Naive thymus-derived CD8-positive, alpha-beta T cell (primary cell): Measurements from ENCODE around the gene ASIP. TPM values are rescaled to one million over a fixed set of nuclear protein-coding genes. Genes with fewer than 3 reads are reported as not detected.
A peak's percentile ranks its signal among the peaks of the same experiment; 100 is the strongest.
"Not testable (repeated sequence)": the region's sequence is repeated elsewhere in the genome, so short reads cannot be mapped to it uniquely, and the experiment has no call there.

Source experiments
- ATAC-seq, 2 donors: fragments of 150-1000 bp; cut with Tn5 transposase in 1 of 2; sonication (Bioruptor Pico), chemical (Tn5 transposase) in 1 of 2; 1 replicate in 1 of 2; 2 replicates in 1 of 2; pipeline ENCODE4 v1.10.0; 2021; ENCODE audit warnings: mild to moderate bottlenecking in 2 of 2, moderate library complexity in 2 of 2
- POLR2A ChIA-PET: fragments of 350-600 bp; sonication (Branson Sonifier 250); formaldehyde crosslinking; loops from one replicate; lab custom pipeline; 2021; ENCODE audit warnings: antibody characterized with exemption; lab: Charles Lee
- DNase-seq, 10 donors: peaks; one replicate each; pipeline versions ENCODE4 v3.0.0 to v3.0.0-alpha.2; 2020 to 2022
- H3K27ac Mint-ChIP-seq, 10 donors: one replicate each; pipeline ENCODE4 v1.8.0; 2020 to 2022; ENCODE audit warnings: mild to moderate bottlenecking in 10 of 10, mixed read lengths in 10 of 10, moderate library complexity in 4 of 10, inconsistent platforms in 1 of 10
- H3K27me3 Mint-ChIP-seq, 5 donors: one replicate each; pipeline ENCODE4 v1.8.0; 2021 to 2022; ENCODE audit warnings: mixed read lengths in 5 of 5
- H3K36me3 Mint-ChIP-seq, 3 donors: one replicate each; pipeline ENCODE4 v1.8.0; 2020 to 2022; ENCODE audit warnings: mixed read lengths in 3 of 3, mild to moderate bottlenecking in 2 of 3, inconsistent platforms in 1 of 3
- H3K4me1 Mint-ChIP-seq, 4 donors: one replicate each; pipeline ENCODE4 v1.8.0; 2021 to 2022; ENCODE audit warnings: mixed read lengths in 4 of 4
- H3K4me3 Mint-ChIP-seq, 10 donors: one replicate each; pipeline ENCODE4 v1.8.0; 2020 to 2022; ENCODE audit warnings: mild to moderate bottlenecking in 10 of 10, mixed read lengths in 10 of 10, moderate library complexity in 6 of 10, inconsistent platforms in 1 of 10
- H3K9me3 Mint-ChIP-seq, 9 donors: one replicate each; pipeline ENCODE4 v1.8.0; 2020 to 2022; ENCODE audit warnings: mixed read lengths in 9 of 9, mild to moderate bottlenecking in 3 of 9, inconsistent platforms in 1 of 9, moderate library complexity in 1 of 9
- polyA plus RNA-seq, 3 donors: library from polyadenylated mRNA; unstranded; fragments of 300-500 nt; fragmentation: Illumina TruSeq; gene quantifications; one replicate each; pipeline ENCODE4 v1.2.3, GENCODE V29; 2021
- total RNA-seq, 8 experiments: library from RNA in 2 of 8; stranded (reverse) in 2 of 8; gene quantifications; one replicate each; pipeline ENCODE4 v1.2.3 and lab custom pipeline; 2021 to 2026

The ASIP gene
- total and polyA plus RNA-seq, 5 experiments from 2014 or later, result not detected

- POLR2A ChIA-PET, result no interaction called here
- Mint-ChIP-seq H3K4me3 (peak overlapping the region in 7 of 10 donors; percentile 47 to 84 (median 67)), H3K27me3 (peaks cover 24 to 40% (median 34%) of the 10 kb centered on the region in 5 donors), H3K27ac (no peak overlapping the region), H3K9me3 (peaks cover 0 to 10% (median 0%) of the 10 kb centered on the region in 9 donors), H3K4me1 (peaks cover 0 to 11% (median 3%) of the 10 kb centered on the region in 4 donors), H3K36me3 (peaks cover 0 to 7% (median 5%) of the 10 kb centered on the region in 3 donors)
- peak in 1 of 10 donors; percentile 1 for DNase-seq
- ATAC-seq, result no peak
These were observed 24.9 kb upstream of the ASIP start for GRCh38 chr20:34216382-34216742.

- Mint-ChIP-seq H3K36me3 (no peaks in the 10 kb centered on the region), H3K27me3 (peaks cover 27 to 46% (median 34%) of the 10 kb centered on the region in 5 donors), H3K4me1 (peaks cover 0 to 10% (median 3%) of the 10 kb centered on the region in 4 donors), H3K27ac (no peak overlapping the region), H3K4me3 (no peak overlapping the region), H3K9me3 (peaks cover 0 to 2% (median 0%) of the 10 kb centered on the region in 9 donors)
- POLR2A ChIA-PET, result interaction anchor here (0.6 kb wide), 1 partner anchor 10 kb away, joined by 3 read pairs; no protein-coding TSS in a partner anchor
- no peak for DNase-seq
- no peak for ATAC-seq
These were observed 20.7 kb upstream of the ASIP start for GRCh38 chr20:34220561-34220960.

- Mint-ChIP-seq H3K4me3 (no peak overlapping the region), H3K36me3 (no peaks in the 10 kb centered on the region), H3K27ac (no peak overlapping the region), H3K27me3 (peaks cover 21 to 46% (median 25%) of the 10 kb centered on the region in 5 donors), H3K4me1 (no peaks in the 10 kb centered on the region), H3K9me3 (peaks cover 0 to 2% (median 0%) of the 10 kb centered on the region in 9 donors)
- ATAC-seq (no peak), DNase-seq (no peak)
- POLR2A ChIA-PET, result no interaction called here
These were observed 19.0 kb upstream of the ASIP start for GRCh38 chr20:34222208-34222607.

GRCh38 chr20:34224251-34224650 lies 17.0 kb upstream of the ASIP start:
- H3K27ac Mint-ChIP-seq, DNase-seq, H3K4me3 Mint-ChIP-seq, H3K4me1 Mint-ChIP-seq, H3K36me3 Mint-ChIP-seq, H3K9me3 Mint-ChIP-seq, POLR2A ChIA-PET, ATAC-seq: not testable (repeated sequence)
- peaks cover 10 to 28% (median 16%) of the 10 kb centered on the region in 5 donors for H3K27me3 Mint-ChIP-seq

GRCh38 chr20:34231634-34232033 lies 9.6 kb upstream of the ASIP start:
- no peak for DNase-seq
- ATAC-seq, result no peak
- H3K4me3 Mint-ChIP-seq, result no peak overlapping the region
- H3K27me3 Mint-ChIP-seq, result no peaks in the 10 kb centered on the region
- POLR2A ChIA-PET, result no interaction called here
- H3K9me3 Mint-ChIP-seq, result peaks cover 0 to 15% (median 0%) of the 10 kb centered on the region in 9 donors
- H3K4me1 Mint-ChIP-seq, result no peaks in the 10 kb centered on the region
- no peak overlapping the region for H3K27ac Mint-ChIP-seq
- H3K36me3 Mint-ChIP-seq, result peaks cover 0 to 2% (median 0%) of the 10 kb centered on the region in 3 donors

- POLR2A ChIA-PET, result no interaction called here
- peaks cover 0 to 5% (median 0%) of the 10 kb centered on the region in 3 donors for H3K36me3 Mint-ChIP-seq
- ATAC-seq (no peak), DNase-seq (no peak)
- H3K9me3 Mint-ChIP-seq, result peaks cover 0 to 24% (median 8%) of the 10 kb centered on the region in 9 donors
- no peaks in the 10 kb centered on the region for H3K27me3 Mint-ChIP-seq
- H3K27ac Mint-ChIP-seq, result no peak overlapping the region
- H3K4me3 Mint-ChIP-seq, result no peak overlapping the region
- H3K4me1 Mint-ChIP-seq, result no peaks in the 10 kb centered on the region
These were observed 8.6 kb upstream of the ASIP start for GRCh38 chr20:34232494-34233087.

- no peak for DNase-seq
- no peak for ATAC-seq
- POLR2A ChIA-PET, result no interaction called here
- H3K27me3 Mint-ChIP-seq, result peaks cover 0 to 4% (median 0%) of the 10 kb centered on the region in 5 donors
- H3K4me3 Mint-ChIP-seq, result no peak overlapping the region
- no peak overlapping the region for H3K27ac Mint-ChIP-seq
- H3K9me3 Mint-ChIP-seq, result peaks cover 2 to 35% (median 18%) of the 10 kb centered on the region in 9 donors
- no peaks in the 10 kb centered on the region for H3K4me1 Mint-ChIP-seq
- peaks cover 0 to 11% (median 10%) of the 10 kb centered on the region in 3 donors for H3K36me3 Mint-ChIP-seq
These were observed 7.5 kb upstream of the ASIP start for GRCh38 chr20:34233687-34234086.

- H3K4me1 Mint-ChIP-seq, result peaks cover 4 to 15% (median 15%) of the 10 kb centered on the region in 4 donors
- DNase-seq (no peak), ATAC-seq (no peak)
- peaks cover 2 to 35% (median 18%) of the 10 kb centered on the region in 9 donors for H3K9me3 Mint-ChIP-seq
- peaks cover 0 to 4% (median 0%) of the 10 kb centered on the region in 5 donors for H3K27me3 Mint-ChIP-seq
- H3K4me3 Mint-ChIP-seq, result peak overlapping the region in 1 of 10 donors; percentile 56
- POLR2A ChIA-PET, result no interaction called here
- H3K27ac Mint-ChIP-seq, result peak overlapping the region in 1 of 10 donors; percentile 76
- H3K36me3 Mint-ChIP-seq, result peaks cover 0 to 11% (median 10%) of the 10 kb centered on the region in 3 donors
These were observed 5.3 kb upstream of the ASIP start for GRCh38 chr20:34235875-34236274.

GRCh38 chr20:34237942-34238341 lies 3.3 kb upstream of the ASIP start:
- H3K4me1 Mint-ChIP-seq, result peaks cover 9 to 29% (median 25%) of the 10 kb centered on the region in 4 donors
- peaks cover 0 to 11% (median 10%) of the 10 kb centered on the region in 3 donors for H3K36me3 Mint-ChIP-seq
- POLR2A ChIA-PET, result no interaction called here
- H3K4me3 Mint-ChIP-seq, result no peak overlapping the region
- H3K9me3 Mint-ChIP-seq, result peaks cover 2 to 35% (median 18%) of the 10 kb centered on the region in 9 donors
- ATAC-seq, result no peak
- H3K27me3 Mint-ChIP-seq, result peaks cover 0 to 4% (median 0%) of the 10 kb centered on the region in 5 donors
- no peak for DNase-seq
- H3K27ac Mint-ChIP-seq, result no peak overlapping the region

- Mint-ChIP-seq H3K27ac (peak overlapping the region in 2 of 10 donors; percentile 23 to 63), H3K9me3 (peaks cover 2 to 35% (median 18%) of the 10 kb centered on the region in 9 donors), H3K4me3 (no peak overlapping the region), H3K4me1 (peaks cover 9 to 32% (median 25%) of the 10 kb centered on the region in 4 donors), H3K27me3 (peaks cover 0 to 4% (median 0%) of the 10 kb centered on the region in 5 donors), H3K36me3 (peaks cover 0 to 11% (median 10%) of the 10 kb centered on the region in 3 donors)
- DNase-seq (no peak), ATAC-seq (no peak)
- POLR2A ChIA-PET, result no interaction called here
These were observed 1.1 kb upstream of the ASIP start for GRCh38 chr20:34240121-34240520.

GRCh38 chr20:34242015-34242414 lies 792 bp downstream of the ASIP start:
- DNase-seq, H3K4me3 Mint-ChIP-seq, H3K36me3 Mint-ChIP-seq, H3K27me3 Mint-ChIP-seq, POLR2A ChIA-PET, ATAC-seq: not testable (repeated sequence)
- Mint-ChIP-seq H3K4me1 (peaks cover 9 to 32% (median 25%) of the 10 kb centered on the region in 4 donors), H3K9me3 (peaks cover 2 to 17% (median 16%) of the 10 kb centered on the region in 9 donors), H3K27ac (peak overlapping the region in 2 of 10 donors; percentile 3 to 18)

GRCh38 chr20:34242879-34243278 lies 1.7 kb downstream of the ASIP start:
- DNase-seq, result no peak
- Mint-ChIP-seq H3K36me3 (peaks cover 0 to 7% (median 4%) of the 10 kb centered on the region in 3 donors), H3K9me3 (peaks cover 2 to 11% (median 8%) of the 10 kb centered on the region in 9 donors), H3K4me1 (peaks cover 9 to 32% (median 25%) of the 10 kb centered on the region in 4 donors), H3K4me3 (no peak overlapping the region), H3K27ac (peak overlapping the region in 2 of 10 donors; percentile 11 to 18), H3K27me3 (peaks cover 0 to 4% (median 0%) of the 10 kb centered on the region in 5 donors)
- POLR2A ChIA-PET, result no interaction called here
- ATAC-seq, result no peak

- Mint-ChIP-seq H3K9me3 (peaks cover 0 to 6% (median 3%) of the 10 kb centered on the region in 9 donors), H3K36me3 (peaks cover 0 to 3% (median 0%) of the 10 kb centered on the region in 3 donors), H3K27ac (no peak overlapping the region), H3K4me1 (peaks cover 9 to 32% (median 25%) of the 10 kb centered on the region in 4 donors), H3K4me3 (no peak overlapping the region), H3K27me3 (peaks cover 0 to 2% (median 0%) of the 10 kb centered on the region in 5 donors)
- ATAC-seq, result no peak
- no peak for DNase-seq
- POLR2A ChIA-PET, result interaction anchor here (0.6 to 0.7 kb wide), 2 partner anchors 21 to 1571 kb away, joined by 3 to 5 read pairs; no protein-coding TSS in a partner anchor
These were observed 2.2 kb downstream of the ASIP start for GRCh38 chr20:34243377-34243776.
